GM12891 (cell line): Measurements from ENCODE around the gene NECTIN1.

ENCODE experiments used
- PAX5 ChIP-seq: IDR thresholded peaks from 2 replicates; pipeline ENCODE4 v1.6.1; 2011; ENCODE audit warnings: low read length, moderate library complexity, mild to moderate bottlenecking; ENCODE audit not compliant: insufficient read depth, severe bottlenecking
- POLR2A ChIP-seq: IDR thresholded peaks from 2 replicates; pipeline ENCODE4 v1.6.1; 2011; ENCODE audit warnings: low read depth, low read length, control low read depth
- POLR2AphosphoS5 ChIP-seq: IDR thresholded peaks from 2 replicates; pipeline ENCODE4 v1.6.1; 2011; ENCODE audit warnings: low read depth, low read length, control low read depth
- POU2F2 ChIP-seq: IDR thresholded peaks from 2 replicates; pipeline ENCODE4 v1.6.1; 2011; ENCODE audit warnings: low read depth, mild to moderate bottlenecking, control low read depth, low read length, moderate library complexity
- SPI1 ChIP-seq: IDR thresholded peaks from 2 replicates; pipeline ENCODE4 v1.6.1; 2011; ENCODE audit warnings: low read depth, low read length, control low read depth
- TAF1 ChIP-seq: IDR thresholded peaks from 2 replicates; pipeline ENCODE4 v1.6.1; 2011; ENCODE audit warnings: low read depth, low read length, control low read depth

GRCh38 chr11:119758291-119758690, 29.3 kb upstream of the NECTIN1 start:
- TF ChIP-seq POLR2A (no peak), POLR2AphosphoS5 (no peak), POU2F2 (no peak), TAF1 (no peak), SPI1 (no peak), PAX5 (no peak)
